ENCODE measurements around the gene ZRANB3. TPM values are rescaled to one million over a fixed set of nuclear protein-coding genes. Genes with fewer than 3 reads are reported as not detected.

The ZRANB3 gene
- total and polyA plus RNA-seq, 10 of the 15 experiments (the other 5 are each of a cell fraction or from before 2014, with no cell fraction given): 5.6 to 11.4 (median 9.9) TPM

DNA sequence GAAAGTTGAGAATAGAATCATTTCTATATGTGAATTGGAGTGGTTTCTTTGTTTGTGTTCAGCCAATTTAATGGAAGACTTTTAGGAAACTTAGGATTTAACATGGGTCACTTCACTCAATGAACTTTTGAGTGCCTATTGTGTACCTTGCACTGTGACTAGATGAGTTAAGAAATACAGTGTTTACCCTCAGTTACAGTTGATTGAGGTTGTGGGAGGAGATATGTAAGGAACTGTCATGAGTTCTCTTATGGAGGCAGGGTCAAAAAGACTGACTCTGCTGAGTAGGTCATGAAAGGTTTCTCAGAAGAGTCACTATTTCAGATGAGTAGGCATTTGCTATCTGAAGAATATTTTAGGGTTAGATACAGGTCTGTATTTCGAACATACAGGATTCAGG lies 380.3 kb downstream of the ZRANB3 start:
- no peak overlapping the region for H3K4me2 ChIP-seq (ENCODE audit: control insufficient read depth, insufficient read depth)
- no peak for DNase-seq (ENCODE audit: low read depth, low spot score)
- intact Hi-C loops (cut with micrococcal nuclease; ENCODE audit: unreplicated experiment) (loop anchor here (10.0 kb wide), 2 partner anchors 146 to 564 kb away; no protein-coding TSS in a partner anchor), in situ Hi-C loops (cut with MboI) (no loop called here)
- H2AFZ ChIP-seq (ENCODE audit: control insufficient read depth, low read depth, low read length): no peak overlapping the region
- no peak overlapping the region for H3K4me3 ChIP-seq
- ChIA-PET CTCF (no interaction called here), SMC1A (ENCODE audit: uncharacterized antibody, unreplicated experiment) (no interaction called here), RAD21 (ENCODE audit: unreplicated experiment) (no interaction called here), POLR2A (no interaction called here)
- H3K36me3 ChIP-seq (ENCODE audit: control insufficient read depth in 2 of 2, insufficient read depth in 2 of 2, low read length in 1 of 2): peaks cover 2 to 22% of the 10 kb centered on the region in 2 experiments
- H3K9ac ChIP-seq (ENCODE audit: control insufficient read depth, insufficient read depth, low read length): no peak overlapping the region
- WGBS (ENCODE audit: insufficient coverage, insufficient replicate concordance, low lambda C conversion rate, missing lambda C conversion rate): 100% methylated on average over 1 of the region's 1 CpG
- TF ChIP-seq HDAC6 (IDR thresholded peaks at IDR 0.05; ENCODE audit: unreplicated experiment) (no peak), TCF12 (IDR thresholded peaks at IDR 0.05; ENCODE audit: low read depth, low read length) (no peak), NFYB (IDR thresholded peaks at IDR 0.05; ENCODE audit: insufficient read depth, low read depth, low read length) (no peak), BCL11A (IDR thresholded peaks at IDR 0.05; ENCODE audit: low read depth, low read length) (no peak), CBX5 (IDR thresholded peaks at IDR 0.05; ENCODE audit: low read depth) (no peak), PML (IDR thresholded peaks at IDR 0.05; ENCODE audit: low read length) (no peak)
- TF ChIP-seq, protein P1, sequence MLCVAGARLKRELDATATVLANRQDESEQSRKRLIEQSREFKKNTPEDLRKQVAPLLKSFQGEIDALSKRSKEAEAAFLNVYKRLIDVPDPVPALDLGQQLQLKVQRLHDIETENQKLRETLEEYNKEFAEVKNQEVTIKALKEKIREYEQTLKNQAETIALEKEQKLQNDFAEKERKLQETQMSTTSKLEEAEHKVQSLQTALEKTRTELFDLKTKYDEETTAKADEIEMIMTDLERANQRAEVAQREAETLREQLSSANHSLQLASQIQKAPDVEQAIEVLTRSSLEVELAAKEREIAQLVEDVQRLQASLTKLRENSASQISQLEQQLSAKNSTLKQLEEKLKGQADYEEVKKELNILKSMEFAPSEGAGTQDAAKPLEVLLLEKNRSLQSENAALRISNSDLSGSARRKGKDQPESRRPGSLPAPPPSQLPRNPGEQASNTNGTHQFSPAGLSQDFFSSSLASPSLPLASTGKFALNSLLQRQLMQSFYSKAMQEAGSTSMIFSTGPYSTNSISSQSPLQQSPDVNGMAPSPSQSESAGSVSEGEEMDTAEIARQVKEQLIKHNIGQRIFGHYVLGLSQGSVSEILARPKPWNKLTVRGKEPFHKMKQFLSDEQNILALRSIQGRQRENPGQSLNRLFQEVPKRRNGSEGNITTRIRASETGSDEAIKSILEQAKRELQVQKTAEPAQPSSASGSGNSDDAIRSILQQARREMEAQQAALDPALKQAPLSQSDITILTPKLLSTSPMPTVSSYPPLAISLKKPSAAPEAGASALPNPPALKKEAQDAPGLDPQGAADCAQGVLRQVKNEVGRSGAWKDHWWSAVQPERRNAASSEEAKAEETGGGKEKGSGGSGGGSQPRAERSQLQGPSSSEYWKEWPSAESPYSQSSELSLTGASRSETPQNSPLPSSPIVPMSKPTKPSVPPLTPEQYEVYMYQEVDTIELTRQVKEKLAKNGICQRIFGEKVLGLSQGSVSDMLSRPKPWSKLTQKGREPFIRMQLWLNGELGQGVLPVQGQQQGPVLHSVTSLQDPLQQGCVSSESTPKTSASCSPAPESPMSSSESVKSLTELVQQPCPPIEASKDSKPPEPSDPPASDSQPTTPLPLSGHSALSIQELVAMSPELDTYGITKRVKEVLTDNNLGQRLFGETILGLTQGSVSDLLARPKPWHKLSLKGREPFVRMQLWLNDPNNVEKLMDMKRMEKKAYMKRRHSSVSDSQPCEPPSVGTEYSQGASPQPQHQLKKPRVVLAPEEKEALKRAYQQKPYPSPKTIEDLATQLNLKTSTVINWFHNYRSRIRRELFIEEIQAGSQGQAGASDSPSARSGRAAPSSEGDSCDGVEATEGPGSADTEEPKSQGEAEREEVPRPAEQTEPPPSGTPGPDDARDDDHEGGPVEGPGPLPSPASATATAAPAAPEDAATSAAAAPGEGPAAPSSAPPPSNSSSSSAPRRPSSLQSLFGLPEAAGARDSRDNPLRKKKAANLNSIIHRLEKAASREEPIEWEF (IDR thresholded peaks at IDR 0.05; ENCODE audit: insufficient replicate concordance, low read depth, low read length): no peak
- TF ChIP-seq, protein P2, sequence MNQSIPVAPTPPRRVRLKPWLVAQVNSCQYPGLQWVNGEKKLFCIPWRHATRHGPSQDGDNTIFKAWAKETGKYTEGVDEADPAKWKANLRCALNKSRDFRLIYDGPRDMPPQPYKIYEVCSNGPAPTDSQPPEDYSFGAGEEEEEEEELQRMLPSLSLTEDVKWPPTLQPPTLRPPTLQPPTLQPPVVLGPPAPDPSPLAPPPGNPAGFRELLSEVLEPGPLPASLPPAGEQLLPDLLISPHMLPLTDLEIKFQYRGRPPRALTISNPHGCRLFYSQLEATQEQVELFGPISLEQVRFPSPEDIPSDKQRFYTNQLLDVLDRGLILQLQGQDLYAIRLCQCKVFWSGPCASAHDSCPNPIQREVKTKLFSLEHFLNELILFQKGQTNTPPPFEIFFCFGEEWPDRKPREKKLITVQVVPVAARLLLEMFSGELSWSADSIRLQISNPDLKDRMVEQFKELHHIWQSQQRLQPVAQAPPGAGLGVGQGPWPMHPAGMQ (IDR thresholded peaks at IDR 0.05; ENCODE audit: borderline replicate concordance): no peak
- TF ChIP-seq, protein P3, sequence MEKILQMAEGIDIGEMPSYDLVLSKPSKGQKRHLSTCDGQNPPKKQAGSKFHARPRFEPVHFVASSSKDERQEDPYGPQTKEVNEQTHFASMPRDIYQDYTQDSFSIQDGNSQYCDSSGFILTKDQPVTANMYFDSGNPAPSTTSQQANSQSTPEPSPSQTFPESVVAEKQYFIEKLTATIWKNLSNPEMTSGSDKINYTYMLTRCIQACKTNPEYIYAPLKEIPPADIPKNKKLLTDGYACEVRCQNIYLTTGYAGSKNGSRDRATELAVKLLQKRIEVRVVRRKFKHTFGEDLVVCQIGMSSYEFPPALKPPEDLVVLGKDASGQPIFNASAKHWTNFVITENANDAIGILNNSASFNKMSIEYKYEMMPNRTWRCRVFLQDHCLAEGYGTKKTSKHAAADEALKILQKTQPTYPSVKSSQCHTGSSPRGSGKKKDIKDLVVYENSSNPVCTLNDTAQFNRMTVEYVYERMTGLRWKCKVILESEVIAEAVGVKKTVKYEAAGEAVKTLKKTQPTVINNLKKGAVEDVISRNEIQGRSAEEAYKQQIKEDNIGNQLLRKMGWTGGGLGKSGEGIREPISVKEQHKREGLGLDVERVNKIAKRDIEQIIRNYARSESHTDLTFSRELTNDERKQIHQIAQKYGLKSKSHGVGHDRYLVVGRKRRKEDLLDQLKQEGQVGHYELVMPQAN (conservative IDR thresholded peaks at IDR 0.05): no peak
- H3K4me1 ChIP-seq (ENCODE audit: control insufficient read depth, insufficient read depth, low read length): peaks cover 8% of the 10 kb centered on the region
- no peak for ATAC-seq
- H4K20me1 ChIP-seq (ENCODE audit: control insufficient read depth, insufficient read depth): no peaks in the 10 kb centered on the region
- no peak for FAIRE-seq
- no peaks in the 10 kb centered on the region for H3K27me3 ChIP-seq (replicated peaks in 1 of 2; ENCODE audit: control insufficient read depth in 2 of 2, insufficient read depth in 2 of 2, low read length in 1 of 2)
- H3K9me3 ChIP-seq (replicated peaks; ENCODE audit: control insufficient read depth, insufficient read depth, low read length): no peaks in the 10 kb centered on the region
- BruUV-seq (replicated peaks): no TSS peak
- no peak overlapping the region for H3K27ac ChIP-seq (ENCODE audit: control insufficient read depth, insufficient read depth)
- H3K79me2 ChIP-seq (ENCODE audit: control insufficient read depth, insufficient read depth, low read length): no peaks in the 10 kb centered on the region

All from GM12878 (cell line).